HCT116 (cell line): Measurements from ENCODE around the gene GXYLT2.

Experiments
- POLR2A ChIP-seq: IDR thresholded peaks from 2 replicates; pipeline ENCODE4 v1.7.0; 2011; ENCODE audit warnings: borderline replicate concordance; ENCODE audit not compliant: insufficient read depth, insufficient read length; ENCODE audit errors: extremely low read depth
- ZFX ChIP-seq: fragments of 450-650 bp; IDR thresholded peaks from 2 replicates; pipeline ENCODE4 v1.6.1; 2017
- ZNF274 ChIP-seq: fragments of 200-500 bp; sonication (Bioruptor generic); IDR thresholded peaks from 2 replicates; pipeline ENCODE4 v1.6.1; 2014; ENCODE audit warnings: mild to moderate bottlenecking, low read depth, low read length, inconsistent platforms
- TF ChIP-seq, protein P1 (sequence below), 3 experiments: fragments of 200-600 bp in 1 of 3; sonication (generic) in 1 of 3; IDR thresholded peaks in 2 of 3; conservative IDR thresholded peaks in 1 of 3; 2 replicates each; pipeline ENCODE4 v1.5.1; 2012 to 2017; ENCODE audit warnings: low read depth in 2 of 3, low read length in 2 of 3, antibody characterized with exemption in 1 of 3, borderline replicate concordance in 1 of 3, control low read depth in 1 of 3, mild to moderate bottlenecking in 1 of 3, mixed read lengths in 1 of 3, mixed run types in 1 of 3, moderate library complexity in 1 of 3; ENCODE audit not compliant: insufficient read depth in 1 of 3

DNA sequence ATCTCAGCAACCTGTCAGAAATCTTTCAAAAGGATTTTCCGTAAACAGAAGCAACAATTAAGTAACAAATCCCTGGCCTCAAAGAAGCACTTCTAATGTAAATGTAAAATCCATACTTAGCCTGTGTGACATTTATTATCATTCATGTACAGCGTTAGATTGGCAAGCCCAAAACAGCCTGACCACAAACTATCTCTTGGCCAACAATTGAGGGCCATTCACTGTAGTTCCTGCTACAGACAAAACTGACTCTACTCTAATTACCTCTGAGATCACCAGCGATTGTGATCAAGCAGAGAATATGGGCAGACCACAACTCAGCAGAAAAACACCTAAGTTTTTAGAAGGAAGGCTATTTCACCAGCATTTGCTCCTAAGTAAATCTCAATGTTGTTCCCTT is 48.8 kb upstream of the GXYLT2 start:
- TF ChIP-seq ZFX, result no peak
- TF ChIP-seq, protein P1, sequence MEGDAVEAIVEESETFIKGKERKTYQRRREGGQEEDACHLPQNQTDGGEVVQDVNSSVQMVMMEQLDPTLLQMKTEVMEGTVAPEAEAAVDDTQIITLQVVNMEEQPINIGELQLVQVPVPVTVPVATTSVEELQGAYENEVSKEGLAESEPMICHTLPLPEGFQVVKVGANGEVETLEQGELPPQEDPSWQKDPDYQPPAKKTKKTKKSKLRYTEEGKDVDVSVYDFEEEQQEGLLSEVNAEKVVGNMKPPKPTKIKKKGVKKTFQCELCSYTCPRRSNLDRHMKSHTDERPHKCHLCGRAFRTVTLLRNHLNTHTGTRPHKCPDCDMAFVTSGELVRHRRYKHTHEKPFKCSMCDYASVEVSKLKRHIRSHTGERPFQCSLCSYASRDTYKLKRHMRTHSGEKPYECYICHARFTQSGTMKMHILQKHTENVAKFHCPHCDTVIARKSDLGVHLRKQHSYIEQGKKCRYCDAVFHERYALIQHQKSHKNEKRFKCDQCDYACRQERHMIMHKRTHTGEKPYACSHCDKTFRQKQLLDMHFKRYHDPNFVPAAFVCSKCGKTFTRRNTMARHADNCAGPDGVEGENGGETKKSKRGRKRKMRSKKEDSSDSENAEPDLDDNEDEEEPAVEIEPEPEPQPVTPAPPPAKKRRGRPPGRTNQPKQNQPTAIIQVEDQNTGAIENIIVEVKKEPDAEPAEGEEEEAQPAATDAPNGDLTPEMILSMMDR (IDR thresholded peaks at IDR 0.05 in 2 of 3, conservative IDR thresholded peaks at IDR 0.05 in 1 of 3; ENCODE audit: borderline replicate concordance in 1 of 3, insufficient read depth in 1 of 3, low read depth in 2 of 3, low read length in 2 of 3), result no peak
- no peak for TF ChIP-seq POLR2A
- TF ChIP-seq ZNF274, result no peak
